SH-SY5Y (cell line): ENCODE measurements around the gene OSCP1.

Source experiments
- GATA2 ChIP-seq: IDR thresholded peaks from 2 replicates; pipeline ENCODE4 v1.6.1; 2011; ENCODE audit warnings: mild to moderate bottlenecking, low read depth, low read length
- GATA3 ChIP-seq: IDR thresholded peaks from 2 replicates; pipeline ENCODE4 v1.6.1; 2011; ENCODE audit warnings: low read depth, mild to moderate bottlenecking, low read length, moderate library complexity

DNA sequence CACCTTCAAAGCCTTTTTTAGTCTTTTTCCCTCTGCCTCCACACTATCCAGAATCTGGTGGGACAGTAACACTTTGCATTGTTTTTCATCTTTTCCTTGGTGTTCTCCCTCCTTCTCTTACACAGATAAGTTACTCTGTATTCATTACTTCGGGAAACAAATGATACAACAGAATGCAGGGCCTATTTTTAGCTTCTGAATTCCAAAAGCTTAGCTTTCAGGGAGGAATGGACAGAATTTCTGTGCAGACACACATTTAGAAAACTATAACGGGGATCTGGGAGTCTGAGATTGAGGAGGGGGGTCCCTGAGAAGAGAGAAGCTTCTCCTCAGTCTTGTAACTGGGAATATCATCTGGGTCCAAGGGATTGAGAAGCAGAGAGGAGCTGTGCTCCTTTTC lies 61.0 kb downstream of the OSCP1 start:
- TF ChIP-seq GATA3 = no peak
- TF ChIP-seq GATA2 = no peak
